GM12892 (cell line): ENCODE measurements around the gene C3orf20.

ENCODE experiments used
- DNase-seq: peaks from one replicate; pipeline ENCODE4 v3.0.0; 2011; ENCODE audit not compliant: insufficient read length
- FAIRE-seq: peaks from 2 replicates; lab custom pipeline; 2011; peaks lifted over from hg19 to GRCh38; lab: Jason Lieb, UNC
- POLR2A ChIP-seq: IDR thresholded peaks from 2 replicates; pipeline ENCODE4 v1.6.1; 2011; ENCODE audit warnings: low read depth, low read length, control low read depth
- POLR2AphosphoS5 ChIP-seq: IDR thresholded peaks from 2 replicates; pipeline ENCODE4 v1.6.1; 2011; ENCODE audit warnings: low read depth, low read length, control low read depth
- TAF1 ChIP-seq: IDR thresholded peaks from 2 replicates; pipeline ENCODE4 v1.6.1; 2011; ENCODE audit warnings: low read depth, mild to moderate bottlenecking, control low read depth, low read length, borderline replicate concordance

Gene C3orf20

DNA sequence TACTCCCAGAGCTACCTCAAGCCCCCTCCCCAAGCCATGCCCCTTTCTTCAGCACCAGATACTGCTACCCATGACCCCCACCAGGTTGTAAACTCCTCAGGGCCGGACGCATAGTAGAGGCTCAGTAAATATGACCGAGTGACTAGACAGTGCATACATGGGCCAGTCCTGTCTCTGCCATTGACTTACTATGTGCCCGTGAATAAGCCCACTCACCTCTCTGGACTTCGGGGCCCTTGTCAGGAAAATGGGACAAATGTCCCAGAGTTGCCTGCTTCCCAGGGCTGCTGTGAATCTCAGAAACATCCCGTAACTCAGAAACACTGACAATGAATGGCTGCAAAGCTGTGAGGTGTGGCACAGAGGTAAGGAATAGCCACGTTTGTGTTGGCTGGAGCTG lies 95.7 kb downstream of the C3orf20 start:
- no peak for FAIRE-seq
- DNase-seq, result no peak
- no peak for TF ChIP-seq POLR2A

DNA sequence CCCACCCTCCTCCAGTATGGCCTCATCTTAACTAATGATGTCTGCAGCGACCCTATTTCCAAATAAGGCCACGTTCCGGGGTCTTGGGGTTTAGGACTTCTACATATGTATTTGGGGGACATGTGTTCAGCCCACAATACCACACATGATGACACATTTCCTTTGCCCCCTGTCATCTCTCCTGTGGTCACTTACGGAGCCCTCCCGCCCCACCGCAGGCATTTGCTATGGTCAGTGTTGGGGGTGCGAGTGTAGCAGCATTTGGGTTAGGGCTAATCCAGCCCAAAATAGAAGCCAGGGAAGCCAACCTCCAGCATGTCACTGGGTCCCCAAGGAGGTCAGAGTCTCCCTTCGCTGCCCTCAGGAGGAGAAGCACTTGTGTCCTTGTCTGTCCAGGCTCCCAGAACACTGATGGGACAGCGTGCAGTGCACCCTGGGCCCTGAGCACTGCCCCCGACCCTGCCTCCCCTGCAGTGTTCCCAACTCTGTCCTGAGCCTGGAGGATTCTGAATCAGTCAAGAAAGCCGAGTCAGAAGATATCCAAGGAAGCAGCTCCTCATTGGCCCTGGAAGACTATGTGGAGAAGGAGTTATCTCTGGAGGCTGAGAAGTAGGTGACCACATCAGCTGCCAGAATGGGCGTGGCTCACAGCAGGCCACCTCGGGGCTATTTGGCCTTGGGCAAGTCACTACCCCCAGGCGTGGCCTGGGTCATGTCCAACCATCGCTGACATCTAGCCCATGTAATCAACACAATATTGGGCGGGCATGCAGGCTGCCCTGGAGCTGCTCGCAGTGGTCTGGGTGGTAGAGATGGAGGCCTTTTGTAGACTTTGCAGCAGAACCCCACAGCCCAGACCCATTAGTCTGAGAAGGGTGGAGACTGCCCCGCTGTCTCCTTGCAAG lies 96.9 kb downstream of the C3orf20 start:
- TF ChIP-seq POLR2A, result no peak
- no peak for TF ChIP-seq POLR2AphosphoS5
- no peak for TF ChIP-seq TAF1
- FAIRE-seq, result no peak
- DNase-seq, result no peak

DNA sequence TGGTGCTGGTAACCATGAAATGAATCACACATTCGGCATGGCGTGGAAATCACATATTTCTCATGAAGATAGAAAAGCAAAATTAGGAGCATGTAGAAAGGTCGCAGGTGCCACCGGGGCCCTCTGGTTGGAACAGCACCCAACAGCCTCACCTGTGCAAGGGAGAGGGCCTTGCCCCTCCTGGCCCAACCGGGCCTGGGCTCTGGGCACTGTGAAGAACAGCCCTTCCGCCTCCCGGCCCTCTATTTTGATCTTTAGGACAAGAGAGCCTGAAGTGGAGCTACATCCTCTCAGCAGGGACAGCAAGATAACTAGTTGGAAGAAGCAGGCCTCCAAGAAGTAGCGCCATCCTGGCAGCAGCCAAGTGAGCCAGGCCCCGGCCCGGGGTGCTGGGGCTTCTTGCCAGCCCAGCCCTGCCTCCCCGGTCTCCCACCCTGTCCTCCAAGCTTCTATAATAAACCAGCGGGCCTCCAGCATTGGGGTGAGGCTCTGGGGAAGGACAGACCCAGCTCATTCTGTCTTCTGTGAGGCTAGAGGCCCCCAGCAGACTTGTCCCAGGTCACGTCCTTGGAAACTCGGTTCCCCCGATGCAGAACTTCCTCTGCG lies 97.7 kb downstream of the C3orf20 start:
- DNase-seq (no peak), FAIRE-seq (no peak)
- TF ChIP-seq POLR2A, result no peak
- TF ChIP-seq TAF1, result no peak
- TF ChIP-seq POLR2AphosphoS5, result no peak

DNA sequence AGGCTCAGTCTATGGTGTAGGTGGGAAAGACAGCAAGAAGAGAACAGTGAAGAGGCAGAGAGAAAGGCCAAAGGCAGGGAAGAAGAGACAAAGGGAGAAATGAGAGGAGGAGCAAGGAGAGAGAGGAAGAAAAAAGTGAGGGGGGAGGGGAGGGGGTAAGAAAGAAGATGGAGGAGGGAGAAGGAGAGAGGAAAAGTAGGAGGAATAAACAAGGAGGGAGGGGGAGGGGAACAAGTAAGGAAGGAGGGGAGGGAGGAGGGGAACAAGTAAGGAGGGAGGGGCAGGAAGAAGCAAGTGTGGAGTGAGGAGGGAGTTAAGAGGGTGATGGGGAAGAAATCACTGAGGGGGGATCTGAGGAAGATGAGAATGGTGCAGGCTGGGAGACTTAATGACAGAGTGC lies 98.3 kb downstream of the C3orf20 start:
- no peak for TF ChIP-seq TAF1
- TF ChIP-seq POLR2AphosphoS5, result no peak
- no peak for TF ChIP-seq POLR2A
- DNase-seq (no peak), FAIRE-seq (no peak)

DNA sequence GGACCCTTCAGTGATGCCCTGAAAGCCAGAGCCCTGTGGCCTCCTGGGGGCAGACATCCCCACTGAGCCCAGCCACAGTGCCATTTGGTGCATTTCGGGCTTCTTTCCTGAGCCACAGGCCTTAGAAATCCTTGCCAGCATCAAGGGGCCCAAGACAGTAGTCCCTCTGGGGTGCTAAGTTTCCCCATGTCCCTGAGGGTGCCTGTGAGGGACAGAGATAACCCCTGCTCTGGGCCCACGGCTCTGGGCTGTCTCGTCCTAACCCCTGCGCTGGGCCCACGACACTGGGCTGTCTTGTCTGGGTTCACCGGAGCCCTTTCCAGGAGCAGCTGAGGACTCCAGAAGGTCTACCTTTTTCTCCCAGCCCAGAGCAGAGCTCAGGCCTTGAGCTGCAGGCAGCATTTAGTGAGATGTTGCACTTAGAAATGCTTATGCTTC lies 98.8 kb downstream of the C3orf20 start:
- DNase-seq (no peak), FAIRE-seq (no peak)
- no peak for TF ChIP-seq POLR2AphosphoS5
- TF ChIP-seq TAF1, result no peak
- no peak for TF ChIP-seq POLR2A

DNA sequence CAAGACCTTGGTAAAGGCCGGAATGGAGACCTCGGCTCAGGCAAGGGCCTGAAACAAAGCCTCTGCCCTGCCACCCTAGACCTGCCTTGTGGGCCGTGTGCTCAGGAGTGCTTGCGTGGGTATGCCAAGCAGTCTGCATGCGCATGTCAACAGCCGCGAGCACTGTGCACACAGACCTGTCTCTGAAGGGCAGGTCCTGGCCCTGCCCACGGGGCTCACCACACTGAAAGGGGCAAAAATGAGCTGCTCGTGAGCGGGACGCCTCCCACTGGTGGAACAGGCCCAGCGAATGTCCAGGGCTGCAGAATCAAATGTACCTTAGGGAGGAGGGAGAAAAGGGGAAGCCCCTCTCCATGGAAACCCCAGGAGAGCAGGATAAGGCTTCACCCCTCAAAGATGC lies 99.5 kb downstream of the C3orf20 start:
- no peak for DNase-seq
- no peak for FAIRE-seq

DNA sequence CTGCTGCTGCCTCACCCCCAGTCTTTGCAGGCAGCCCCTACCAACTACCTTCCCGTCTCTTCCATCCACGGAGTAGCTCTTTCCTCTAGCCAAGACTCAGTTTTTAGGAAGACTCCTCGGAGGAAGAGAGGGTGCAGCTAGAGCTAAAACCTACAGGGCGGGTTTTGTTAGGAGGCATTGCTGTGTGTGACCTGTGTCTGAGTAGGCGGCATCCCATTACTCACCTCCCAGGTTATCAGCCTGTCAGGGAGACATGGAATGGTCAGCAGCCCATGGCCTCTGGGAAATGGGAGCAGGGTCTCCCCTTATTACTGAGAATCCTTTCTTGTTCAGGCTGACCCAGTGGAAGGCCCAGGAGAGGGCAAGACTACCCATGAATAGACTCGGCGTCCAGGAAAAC lies 100.1 kb downstream of the C3orf20 start:
- TF ChIP-seq POLR2AphosphoS5, result no peak
- no peak for TF ChIP-seq TAF1
- TF ChIP-seq POLR2A, result no peak
- DNase-seq, result no peak
- no peak for FAIRE-seq

More for the DNA sequence above, 99.5 kb downstream of the C3orf20 start:
- no peak for TF ChIP-seq TAF1
- TF ChIP-seq POLR2AphosphoS5, result no peak
- TF ChIP-seq POLR2A, result no peak

DNA sequence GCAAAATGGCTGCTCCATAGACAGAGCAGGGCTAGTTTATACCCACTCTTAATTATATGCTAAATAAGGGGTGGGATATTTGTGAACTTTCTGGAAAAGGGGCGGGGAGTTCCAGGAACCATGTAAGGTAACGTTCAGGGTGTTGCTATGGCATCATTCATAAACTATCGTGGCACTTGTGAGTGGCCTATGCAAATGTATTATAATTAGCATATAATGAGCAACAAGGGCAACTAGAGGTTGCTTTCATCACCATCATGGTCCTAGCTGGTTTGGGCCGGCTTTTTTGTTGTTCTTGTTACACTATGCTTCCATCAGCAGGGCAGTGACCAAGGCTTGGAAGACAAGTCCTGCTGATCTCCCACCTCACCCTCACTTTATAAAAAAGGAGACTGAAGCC lies 100.6 kb downstream of the C3orf20 start:
- no peak for DNase-seq
- no peak for TF ChIP-seq POLR2AphosphoS5
- no peak for FAIRE-seq

DNA sequence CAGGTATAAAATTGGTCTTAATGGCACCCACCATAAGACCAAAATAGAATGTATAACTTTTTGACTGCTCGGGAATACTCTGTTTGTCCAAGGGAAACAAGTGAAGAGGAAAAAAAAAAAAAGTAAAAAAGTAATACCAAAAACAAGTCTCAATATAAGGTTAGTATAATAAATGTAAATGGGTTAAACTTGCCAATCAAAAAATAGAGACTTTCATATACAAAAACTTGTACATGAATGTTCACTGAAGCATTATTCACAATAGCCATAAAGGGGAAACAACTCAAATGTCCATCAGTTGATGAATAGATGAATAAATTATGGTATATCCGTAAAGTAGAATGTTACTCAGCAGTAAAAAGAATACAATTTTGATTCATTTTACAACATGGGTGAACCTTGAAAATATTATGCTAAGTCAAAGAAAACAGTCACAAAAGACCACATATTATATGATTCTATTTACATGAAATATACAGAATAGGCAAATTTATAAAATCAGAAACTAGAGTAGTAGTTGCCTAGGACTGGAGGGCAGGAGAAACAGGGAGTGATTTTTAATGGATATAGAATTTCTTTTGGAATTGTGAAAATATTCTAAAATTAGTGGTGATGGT lies 104.2 kb downstream of the C3orf20 start:
- TF ChIP-seq POLR2A, result no peak
- no peak for TF ChIP-seq TAF1
- no peak for TF ChIP-seq POLR2AphosphoS5
- DNase-seq (no peak), FAIRE-seq (no peak)

DNA sequence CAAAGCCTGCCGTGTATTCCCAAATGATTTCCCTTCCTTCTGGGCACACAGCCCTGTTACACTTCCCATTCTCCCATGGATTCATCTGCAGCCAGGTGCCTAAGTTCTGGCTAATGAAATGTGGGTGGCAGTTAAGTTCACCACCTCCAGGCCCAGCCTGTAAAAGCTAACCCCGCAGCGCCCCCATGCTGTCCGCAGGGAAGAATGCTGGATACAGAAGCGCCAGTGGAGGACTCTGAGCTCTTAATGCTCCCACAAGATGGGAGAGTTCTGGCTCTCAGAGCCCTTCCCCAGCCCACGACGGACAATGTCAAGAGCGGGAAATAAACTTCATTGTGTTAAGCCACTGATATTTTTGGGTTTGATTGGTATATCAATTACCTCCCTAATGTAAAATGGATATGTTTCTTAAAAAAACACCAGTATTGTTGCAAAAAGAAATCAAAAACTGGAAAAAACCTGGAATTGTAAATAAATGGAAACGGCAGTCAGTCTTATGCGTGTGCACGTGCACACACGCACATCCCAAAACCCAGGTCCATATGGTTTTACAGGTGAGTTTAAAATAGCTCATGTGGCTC lies 106.1 kb downstream of the C3orf20 start:
- DNase-seq (peak; percentile 49), FAIRE-seq (peak; percentile 91)
- no peak for TF ChIP-seq TAF1
- no peak for TF ChIP-seq POLR2A
- TF ChIP-seq POLR2AphosphoS5, result no peak

DNA sequence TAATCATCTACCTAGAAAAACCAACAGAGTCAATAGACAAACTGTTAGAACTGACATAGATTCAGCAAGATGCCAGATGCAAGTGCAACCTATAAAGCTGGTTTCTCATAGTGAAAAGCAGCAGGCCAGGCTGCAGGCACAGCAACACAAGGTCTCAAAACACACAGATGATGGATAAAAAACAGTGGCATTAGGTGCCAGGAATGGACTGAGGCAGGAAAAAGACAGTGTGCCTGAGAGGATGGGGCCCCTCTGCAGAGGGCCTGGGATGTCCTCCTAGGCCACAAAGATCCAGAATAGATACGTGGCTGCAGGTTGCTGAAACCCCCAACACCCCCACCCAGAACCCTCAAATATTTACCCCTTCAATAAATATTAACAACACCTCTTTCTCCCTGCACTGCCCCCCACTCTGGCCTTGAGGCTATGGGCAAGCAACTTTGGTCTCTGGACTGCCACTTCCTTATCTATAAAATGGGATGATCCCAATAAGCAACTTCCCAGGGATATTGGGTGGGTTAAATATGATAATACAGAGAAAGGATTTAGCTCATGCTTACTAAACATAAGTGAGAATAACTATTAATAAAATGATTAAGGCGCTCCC lies 108.6 kb downstream of the C3orf20 start:
- DNase-seq (no peak), FAIRE-seq (no peak)
- TF ChIP-seq POLR2AphosphoS5 (no peak), TAF1 (no peak), POLR2A (no peak)
